A673 (cell line): ENCODE measurements around the gene SOX2. TPM values are rescaled to one million over a fixed set of nuclear protein-coding genes. Genes with fewer than 3 reads are reported as not detected.

Experiments used
- BruUV-seq: library from RNA; stranded (reverse); fragments of 400-500 nt; replicated peaks from 2 replicates; lab custom pipeline; 2021; lab: Mats Ljungman, UMichigan
- CTCF ChIA-PET: fragments of 300-600 bp; sonication (Branson Sonifier 250); formaldehyde crosslinking; loops from one replicate; lab custom pipeline; 2022; ENCODE audit warnings: antibody characterized with exemption; lab: Charles Lee
- POLR2A ChIA-PET: fragments of 300-600 bp; sonication (Branson Sonifier 250); formaldehyde crosslinking; loops from one replicate; lab custom pipeline; 2022; ENCODE audit warnings: antibody characterized with exemption; ENCODE audit not compliant: low non-redundant PET; lab: Charles Lee
- DNase-seq: peaks from one replicate; pipeline ENCODE4 v3.0.0-alpha.2; 2015; ENCODE audit warnings: low spot score
- H3K27ac ChIP-seq: fragments of 200-600 bp; sonication (generic); 2 replicates; pipeline ENCODE4 v1.5.1; 2016; ENCODE audit warnings: mixed run types, low read depth, mild to moderate bottlenecking, mixed read lengths, antibody characterized with exemption, low read length; ENCODE audit not compliant: poor library complexity, severe bottlenecking
- H3K27me3 ChIP-seq: fragments of 200-600 bp; sonication (generic); replicated peaks from 2 replicates; pipeline ENCODE4 v1.6.1; 2017; ENCODE audit warnings: mixed run types, low read depth, mild to moderate bottlenecking, mixed read lengths, antibody characterized with exemption, low read length; ENCODE audit not compliant: insufficient read depth, poor library complexity
- H3K36me3 ChIP-seq: fragments of 200-600 bp; sonication (generic); 2 replicates; pipeline ENCODE4 v1.6.1; 2016; ENCODE audit warnings: mixed run types, mild to moderate bottlenecking, mixed read lengths, antibody characterized with exemption, low read length; ENCODE audit not compliant: insufficient read depth, poor library complexity, severe bottlenecking
- H3K4me1 ChIP-seq: fragments of 200-600 bp; sonication (generic); 2 replicates; pipeline ENCODE4 v1.6.1; 2017; ENCODE audit warnings: mixed run types, mild to moderate bottlenecking, mixed read lengths, antibody characterized with exemption, low read length; ENCODE audit not compliant: insufficient read depth, poor library complexity, severe bottlenecking
- H3K4me3 ChIP-seq: fragments of 200-600 bp; sonication (generic); 2 replicates; pipeline ENCODE4 v1.5.1; 2016; ENCODE audit warnings: low read depth, mixed run types, mild to moderate bottlenecking, mixed read lengths, low read length; ENCODE audit not compliant: poor library complexity, severe bottlenecking
- H3K9me3 ChIP-seq: fragments of 200-600 bp; sonication (generic); 2 replicates; pipeline ENCODE4 v1.6.1; 2016; ENCODE audit warnings: mixed run types, low read depth, mild to moderate bottlenecking, mixed read lengths, antibody characterized with exemption, low read length; ENCODE audit not compliant: poor library complexity, severe bottlenecking
- CTCF ChIP-seq: fragments of 300-800, 200-600 bp; sonication (generic); conservative IDR thresholded peaks from 2 replicates; pipeline ENCODE4 v1.5.1; 2017; ENCODE audit warnings: low read depth, mild to moderate bottlenecking, antibody characterized with exemption, low read length, moderate library complexity, mixed read lengths
- EZH2 ChIP-seq: fragments of 200-600 bp; sonication (generic); IDR thresholded peaks from 2 replicates; pipeline ENCODE4 v1.6.1; 2017; ENCODE audit warnings: borderline replicate concordance, low read depth, mild to moderate bottlenecking, mixed read lengths, antibody characterized with exemption, low read length; ENCODE audit not compliant: poor library complexity, severe bottlenecking
- intact Hi-C: fragments of 100-400 bp; cut with micrococcal nuclease; formaldehyde crosslinking; loops from one replicate; pipeline ENCODE4 v1.10.0; 2022; ENCODE audit not compliant: unreplicated experiment
- total RNA-seq: library from RNA; stranded (reverse); gene quantifications from 2 replicates; pipeline ENCODE4 v1.2.3, GENCODE V29; 2021

SOX2 gene
- total RNA-seq, 1 experiment from 2014 or later = 62.0 TPM

GRCh38 chr3:181730934-181731333 lies 19.2 kb downstream of the SOX2 start:
- Histone ChIP-seq H3K9me3 (no peaks in the 10 kb centered on the region), H3K36me3 (no peaks in the 10 kb centered on the region), H3K27ac (peak overlapping the region; percentile 64), H3K4me3 (no peak overlapping the region), H3K4me1 (peaks cover 37% of the 10 kb centered on the region), H3K27me3 (no peaks in the 10 kb centered on the region)
- CTCF ChIA-PET = no interaction called here
- no peak for DNase-seq
- intact Hi-C loops = no loop called here
- TF ChIP-seq EZH2 (no peak), CTCF (no peak)
- POLR2A ChIA-PET = no interaction called here
- BruUV-seq = no TSS peak

GRCh38 chr3:181735911-181736310 lies 24.2 kb downstream of the SOX2 start:
- BruUV-seq = no TSS peak

GRCh38 chr3:181738551-181738950 lies 26.8 kb downstream of the SOX2 start:
- intact Hi-C loops = no loop called here
- no peaks in the 10 kb centered on the region for H3K9me3 ChIP-seq
- TF ChIP-seq EZH2 = no peak
- H3K4me1 ChIP-seq = peaks cover 9% of the 10 kb centered on the region
- ChIA-PET CTCF (no interaction called here), POLR2A (no interaction called here)
- no peak overlapping the region for H3K4me3 ChIP-seq
- no peak for DNase-seq
- no peaks in the 10 kb centered on the region for H3K36me3 ChIP-seq
- H3K27me3 ChIP-seq = no peaks in the 10 kb centered on the region
- BruUV-seq = no TSS peak
- H3K27ac ChIP-seq = no peak overlapping the region

More at GRCh38 chr3:181735911-181736310, 24.2 kb downstream of the SOX2 start:
- Histone ChIP-seq H3K27me3 (no peaks in the 10 kb centered on the region), H3K36me3 (no peaks in the 10 kb centered on the region), H3K9me3 (no peaks in the 10 kb centered on the region), H3K4me3 (no peak overlapping the region), H3K4me1 (peaks cover 11% of the 10 kb centered on the region), H3K27ac (peak overlapping the region; percentile 12)
- ChIA-PET POLR2A (no interaction called here), CTCF (no interaction called here)
- intact Hi-C loops = no loop called here
- no peak for TF ChIP-seq CTCF
- TF ChIP-seq EZH2 = no peak
- no peak for DNase-seq

GRCh38 chr3:181739628-181740027 lies 27.9 kb downstream of the SOX2 start:
- ChIA-PET CTCF (no interaction called here), POLR2A (no interaction called here)
- no peak for DNase-seq

More at GRCh38 chr3:181739628-181740027, 27.9 kb downstream of the SOX2 start:
- intact Hi-C loops = no loop called here
- peaks cover 9% of the 10 kb centered on the region for H3K4me1 ChIP-seq
- TF ChIP-seq EZH2 = no peak
- H3K9me3 ChIP-seq = no peaks in the 10 kb centered on the region
- no peaks in the 10 kb centered on the region for H3K36me3 ChIP-seq
- H3K4me3 ChIP-seq = no peak overlapping the region
- BruUV-seq = no TSS peak
- H3K27ac ChIP-seq = no peak overlapping the region
- no peaks in the 10 kb centered on the region for H3K27me3 ChIP-seq
